ENCODE measurements around the gene LHX3.

LHX3 gene

GRCh38 chr9:136185066-136185465 is 19.9 kb downstream of the LHX3 start:
- TF ChIP-seq POLR2AphosphoS5 (IDR thresholded peaks at IDR 0.05; ENCODE audit: low read depth) = no peak
- TF ChIP-seq SPI1 (IDR thresholded peaks at IDR 0.05; ENCODE audit: borderline replicate concordance, low read depth) = no peak
- no peak for TF ChIP-seq REST (IDR thresholded peaks at IDR 0.05; ENCODE audit: insufficient replicate concordance, low read depth)
- TF ChIP-seq, protein P1, sequence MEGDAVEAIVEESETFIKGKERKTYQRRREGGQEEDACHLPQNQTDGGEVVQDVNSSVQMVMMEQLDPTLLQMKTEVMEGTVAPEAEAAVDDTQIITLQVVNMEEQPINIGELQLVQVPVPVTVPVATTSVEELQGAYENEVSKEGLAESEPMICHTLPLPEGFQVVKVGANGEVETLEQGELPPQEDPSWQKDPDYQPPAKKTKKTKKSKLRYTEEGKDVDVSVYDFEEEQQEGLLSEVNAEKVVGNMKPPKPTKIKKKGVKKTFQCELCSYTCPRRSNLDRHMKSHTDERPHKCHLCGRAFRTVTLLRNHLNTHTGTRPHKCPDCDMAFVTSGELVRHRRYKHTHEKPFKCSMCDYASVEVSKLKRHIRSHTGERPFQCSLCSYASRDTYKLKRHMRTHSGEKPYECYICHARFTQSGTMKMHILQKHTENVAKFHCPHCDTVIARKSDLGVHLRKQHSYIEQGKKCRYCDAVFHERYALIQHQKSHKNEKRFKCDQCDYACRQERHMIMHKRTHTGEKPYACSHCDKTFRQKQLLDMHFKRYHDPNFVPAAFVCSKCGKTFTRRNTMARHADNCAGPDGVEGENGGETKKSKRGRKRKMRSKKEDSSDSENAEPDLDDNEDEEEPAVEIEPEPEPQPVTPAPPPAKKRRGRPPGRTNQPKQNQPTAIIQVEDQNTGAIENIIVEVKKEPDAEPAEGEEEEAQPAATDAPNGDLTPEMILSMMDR (IDR thresholded peaks at IDR 0.05; ENCODE audit: insufficient read depth, low read length) = no peak
- TF ChIP-seq GABPA (IDR thresholded peaks at IDR 0.05; ENCODE audit: low read depth) = no peak
- no peak for DNase-seq (ENCODE audit: low read depth in 1 of 2, low spot score in 1 of 2)
- Histone ChIP-seq H3K27ac (replicated peaks) (no peak overlapping the region), H3K27me3 (ENCODE audit: insufficient read depth, poor library complexity, severe bottlenecking) (peaks cover 6% of the 10 kb centered on the region), H3K4me3 (replicated peaks; ENCODE audit: insufficient read depth, low read length) (no peak overlapping the region)

GRCh38 chr9:136182850-136183422 is 22.0 kb downstream of the LHX3 start:
- DNase-seq (ENCODE audit: low read depth in 1 of 2, low spot score in 1 of 2) = no peak
- TF ChIP-seq POLR2AphosphoS5 (IDR thresholded peaks at IDR 0.05; ENCODE audit: low read depth) (no peak), GABPA (IDR thresholded peaks at IDR 0.05; ENCODE audit: low read depth) (no peak), REST (IDR thresholded peaks at IDR 0.05; ENCODE audit: insufficient replicate concordance, low read depth) (no peak)
- TF ChIP-seq, protein P1 (IDR thresholded peaks at IDR 0.05; ENCODE audit: insufficient read depth, low read length) = no peak
- Histone ChIP-seq H3K4me3 (replicated peaks; ENCODE audit: insufficient read depth, low read length) (no peak overlapping the region), H3K27me3 (ENCODE audit: insufficient read depth, poor library complexity, severe bottlenecking) (no peaks in the 10 kb centered on the region), H3K27ac (replicated peaks) (no peak overlapping the region)

DNA sequence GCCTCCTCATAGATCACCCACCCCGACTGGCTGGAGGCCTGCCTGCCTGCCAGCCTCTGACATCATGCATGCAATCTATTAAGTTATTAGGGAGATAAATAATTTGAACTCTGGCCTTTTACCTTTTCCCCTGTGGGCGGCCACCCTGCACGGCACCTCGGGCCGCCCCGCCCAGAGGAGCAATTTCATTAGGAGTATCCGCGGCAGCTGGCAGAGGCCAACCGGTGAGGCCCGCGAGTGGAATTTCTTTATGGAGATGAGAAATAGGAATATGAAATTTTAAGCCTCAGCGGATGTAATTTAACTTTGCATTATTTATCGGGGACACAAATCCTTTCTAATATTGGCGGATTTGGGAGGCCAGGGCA is 22.5 kb downstream of the LHX3 start:
- no peak overlapping the region for H3K27ac ChIP-seq (replicated peaks)
- TF ChIP-seq REST (IDR thresholded peaks at IDR 0.05; ENCODE audit: insufficient replicate concordance, low read depth) = no peak
- no peak for TF ChIP-seq SPI1 (IDR thresholded peaks at IDR 0.05; ENCODE audit: borderline replicate concordance, low read depth)
- TF ChIP-seq POLR2AphosphoS5 (IDR thresholded peaks at IDR 0.05; ENCODE audit: low read depth) = no peak
- no peak for TF ChIP-seq GABPA (IDR thresholded peaks at IDR 0.05; ENCODE audit: low read depth)
- H3K4me3 ChIP-seq (replicated peaks; ENCODE audit: insufficient read depth, low read length) = no peak overlapping the region
- H3K27me3 ChIP-seq (ENCODE audit: insufficient read depth, poor library complexity, severe bottlenecking) = no peaks in the 10 kb centered on the region
- DNase-seq (ENCODE audit: low read depth in 1 of 2, low spot score in 1 of 2) = no peak
